Keratinocyte (primary cell): ENCODE measurements around the gene BMP7. TPM values are rescaled to one million over a fixed set of nuclear protein-coding genes. Genes with fewer than 3 reads are reported as not detected.

Experiments used
- DNase-seq: peaks from one replicate; pipeline ENCODE4 v3.0.0-alpha.2; 2011; ENCODE audit warnings: low read depth, missing footprints, low spot score
- FAIRE-seq: peaks from 2 replicates; lab custom pipeline; 2011; peaks lifted over from hg19 to GRCh38; lab: Jason Lieb, UNC
- H2AFZ ChIP-seq: 2 replicates; pipeline ENCODE4 v1.6.0; 2012; ENCODE audit warnings: low read length, control low read depth, inconsistent platforms; ENCODE audit not compliant: control insufficient read depth
- H3K27ac ChIP-seq: 2 replicates; pipeline ENCODE4 v1.5.1; 2011; ENCODE audit warnings: low read length; ENCODE audit not compliant: control insufficient read depth, insufficient read depth
- H3K27me3 ChIP-seq: 3 replicates; pipeline ENCODE4 v1.6.0; 2011; ENCODE audit warnings: low read length; ENCODE audit not compliant: control insufficient read depth, insufficient read depth; ENCODE audit errors: extremely low read depth
- H3K36me3 ChIP-seq, 2 experiments: 2 replicates in 1 of 2; 3 replicates in 1 of 2; pipeline ENCODE4 v1.5.1; 2011; ENCODE audit warnings: low read length in 2 of 2, mild to moderate bottlenecking in 1 of 2; ENCODE audit not compliant: control insufficient read depth in 2 of 2, insufficient read depth in 2 of 2; ENCODE audit errors: extremely low read depth in 1 of 2
- H3K4me1 ChIP-seq: 3 replicates; pipeline ENCODE4 v1.5.1; 2011; ENCODE audit warnings: low read length; ENCODE audit not compliant: control insufficient read depth, insufficient read depth; ENCODE audit errors: extremely low read depth
- H3K4me2 ChIP-seq: 3 replicates; pipeline ENCODE4 v1.6.0; 2011; ENCODE audit warnings: low read depth, low read length; ENCODE audit not compliant: control insufficient read depth, insufficient read depth; ENCODE audit errors: extremely low read depth
- H3K4me3 ChIP-seq, 3 experiments: fragments of 200-600 bp in 1 of 3; sonication (generic) in 1 of 3; 2 replicates in 2 of 3; 3 replicates in 1 of 3; pipeline ENCODE4 v1.5.1; 2011 to 2016; ENCODE audit warnings: low read length in 3 of 3, mild to moderate bottlenecking in 3 of 3, control low read depth in 2 of 3, inconsistent platforms in 1 of 3, low read depth in 1 of 3, mixed read lengths in 1 of 3, mixed run types in 1 of 3, moderate library complexity in 1 of 3; ENCODE audit not compliant: control insufficient read depth in 2 of 3, insufficient read depth in 2 of 3; ENCODE audit errors: extremely low read depth in 1 of 3
- H3K79me2 ChIP-seq: 2 replicates; pipeline ENCODE4 v1.6.0; 2012; ENCODE audit warnings: low read length; ENCODE audit not compliant: control insufficient read depth, insufficient read depth
- H3K9ac ChIP-seq: 3 replicates; pipeline ENCODE4 v1.6.0; 2011; ENCODE audit warnings: low read length; ENCODE audit not compliant: control insufficient read depth, insufficient read depth; ENCODE audit errors: extremely low read depth
- H3K9me1 ChIP-seq: 3 replicates; pipeline ENCODE4 v1.6.0; 2011; ENCODE audit warnings: low read length; ENCODE audit not compliant: control insufficient read depth, insufficient read depth; ENCODE audit errors: extremely low read depth
- H3K9me3 ChIP-seq: 2 replicates; pipeline ENCODE4 v1.5.1; 2012; ENCODE audit warnings: low read depth, low read length; ENCODE audit not compliant: control insufficient read depth
- H4K20me1 ChIP-seq: 3 replicates; pipeline ENCODE4 v1.6.0; 2011; ENCODE audit warnings: low read length; ENCODE audit not compliant: control insufficient read depth, insufficient read depth; ENCODE audit errors: extremely low read depth
- EZH2 ChIP-seq: IDR thresholded peaks from one replicate; pipeline ENCODE4 v1.6.1; 2012; ENCODE audit warnings: inconsistent platforms, mild to moderate bottlenecking, low read length, moderate library complexity
- dilution Hi-C: fragments of 300-500 bp; cut with MboI; formaldehyde crosslinking; loops from one replicate; pipeline ENCODE4 v1.7.0; 2020; ENCODE audit warnings: low sequenced_read_pairs; ENCODE audit not compliant: extremely low pct_ligation_motif_present
- polyA plus RNA-seq, 5 experiments: library from polyadenylated mRNA; depleted of rRNA in 3 of 5; stranded (reverse) in 3 of 5; stranded (forward) in 1 of 5; unstranded in 1 of 5; fragments of >200 nt; gene quantifications; 1 replicate in 1 of 5; 2 replicates in 3 of 5; 3 replicates in 1 of 5; pipeline versions ENCODE4 v1.2.1 to v1.2.3, GENCODE V29; 2011 to 2012; ENCODE audit warnings: missing spikeins in 2 of 5, low read depth in 1 of 5, low replicate concordance in 1 of 5
- TF ChIP-seq, protein P1 (sequence below), 3 experiments: IDR thresholded peaks in 1 of 3; conservative IDR thresholded peaks in 1 of 3; optimal IDR thresholded peaks in 1 of 3; 2 replicates in 2 of 3; 3 replicates in 1 of 3; pipeline versions ENCODE3 to v1.5.1; 2011; ENCODE audit warnings: low read length in 3 of 3, mild to moderate bottlenecking in 3 of 3, moderate library complexity in 2 of 3, control low read depth in 1 of 3, inconsistent platforms in 1 of 3; ENCODE audit not compliant: insufficient read depth in 2 of 3; ENCODE audit errors: extremely low read depth in 1 of 3

Gene BMP7
- polyA plus RNA-seq, 1 donor (not counting 4 experiments of a cell fraction or from before 2014, with no cell fraction given), result 0.29 TPM

DNA sequence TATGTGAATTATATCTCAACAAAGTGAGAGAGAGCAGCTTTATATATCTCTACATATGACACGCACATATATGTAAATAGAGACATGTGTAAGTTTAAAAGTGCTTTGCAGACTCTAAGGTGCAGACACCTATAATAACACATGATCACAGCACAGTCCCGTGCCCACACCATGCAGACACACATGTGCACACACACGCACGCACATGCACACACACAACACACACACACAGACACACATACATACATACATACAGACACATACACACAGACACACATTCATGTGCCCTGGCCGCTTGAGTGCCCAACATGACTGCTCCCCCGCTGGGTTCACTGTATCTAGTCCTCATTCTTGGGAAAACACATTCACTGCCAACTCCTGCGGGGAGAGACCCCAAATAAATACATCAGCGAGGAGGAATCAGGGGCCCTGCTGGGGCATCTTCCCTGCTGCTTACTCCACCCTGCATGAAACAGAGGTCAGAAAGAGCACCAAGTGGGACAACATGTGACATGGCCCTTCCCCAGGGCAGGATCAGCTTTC is 121.3 kb downstream of the BMP7 start:
- Histone ChIP-seq H3K79me2 (no peaks in the 10 kb centered on the region), H3K4me1 (no peaks in the 10 kb centered on the region), H3K9me1 (no peaks in the 10 kb centered on the region), H3K36me3 (no peaks in the 10 kb centered on the region), H3K4me3 (no peak overlapping the region), H3K27ac (no peak overlapping the region), H3K27me3 (peaks cover 42% of the 10 kb centered on the region), H3K4me2 (no peak overlapping the region), H3K9me3 (no peaks in the 10 kb centered on the region), H3K9ac (no peak overlapping the region), H4K20me1 (no peaks in the 10 kb centered on the region), H2AFZ (no peak overlapping the region)
- TF ChIP-seq, protein P1, sequence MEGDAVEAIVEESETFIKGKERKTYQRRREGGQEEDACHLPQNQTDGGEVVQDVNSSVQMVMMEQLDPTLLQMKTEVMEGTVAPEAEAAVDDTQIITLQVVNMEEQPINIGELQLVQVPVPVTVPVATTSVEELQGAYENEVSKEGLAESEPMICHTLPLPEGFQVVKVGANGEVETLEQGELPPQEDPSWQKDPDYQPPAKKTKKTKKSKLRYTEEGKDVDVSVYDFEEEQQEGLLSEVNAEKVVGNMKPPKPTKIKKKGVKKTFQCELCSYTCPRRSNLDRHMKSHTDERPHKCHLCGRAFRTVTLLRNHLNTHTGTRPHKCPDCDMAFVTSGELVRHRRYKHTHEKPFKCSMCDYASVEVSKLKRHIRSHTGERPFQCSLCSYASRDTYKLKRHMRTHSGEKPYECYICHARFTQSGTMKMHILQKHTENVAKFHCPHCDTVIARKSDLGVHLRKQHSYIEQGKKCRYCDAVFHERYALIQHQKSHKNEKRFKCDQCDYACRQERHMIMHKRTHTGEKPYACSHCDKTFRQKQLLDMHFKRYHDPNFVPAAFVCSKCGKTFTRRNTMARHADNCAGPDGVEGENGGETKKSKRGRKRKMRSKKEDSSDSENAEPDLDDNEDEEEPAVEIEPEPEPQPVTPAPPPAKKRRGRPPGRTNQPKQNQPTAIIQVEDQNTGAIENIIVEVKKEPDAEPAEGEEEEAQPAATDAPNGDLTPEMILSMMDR (optimal IDR thresholded peaks at IDR 0.05 in 1 of 3, IDR thresholded peaks at IDR 0.05 in 1 of 3, conservative IDR thresholded peaks at IDR 0.05 in 1 of 3; ENCODE audit: extremely low read depth in 1 of 3, insufficient read depth in 2 of 3, low read length in 3 of 3), result no peak
- TF ChIP-seq EZH2, result no peak
- dilution Hi-C loops, result no loop called here
- no peak for DNase-seq
- no peak for FAIRE-seq

DNA sequence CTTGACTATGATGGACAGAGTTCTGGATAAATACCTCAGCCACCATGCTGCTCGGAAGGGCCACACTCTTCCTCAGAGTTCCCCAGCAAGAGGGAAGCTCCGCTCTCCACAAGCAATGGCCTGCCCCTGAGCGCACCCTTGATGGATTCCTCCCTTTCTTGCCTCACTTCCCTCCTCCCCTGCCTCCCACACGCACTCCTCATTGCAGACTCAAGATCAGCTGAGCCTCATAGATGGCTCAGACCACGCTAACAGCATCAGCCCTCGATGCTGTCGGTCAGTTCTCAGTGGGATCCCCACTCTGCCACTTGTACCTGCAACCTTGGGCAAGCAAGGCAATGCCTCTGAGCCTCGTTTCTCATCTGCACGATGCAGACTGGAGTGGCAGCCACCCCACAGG is 123.3 kb downstream of the BMP7 start:
- TF ChIP-seq, protein P1 (optimal IDR thresholded peaks at IDR 0.05 in 1 of 3, IDR thresholded peaks at IDR 0.05 in 1 of 3, conservative IDR thresholded peaks at IDR 0.05 in 1 of 3; ENCODE audit: extremely low read depth in 1 of 3, insufficient read depth in 2 of 3, low read length in 3 of 3), result no peak
- no peak for TF ChIP-seq EZH2
- H2AFZ ChIP-seq, result no peak overlapping the region
- H3K27ac ChIP-seq, result no peak overlapping the region
- FAIRE-seq, result no peak
- no peak overlapping the region for H3K4me2 ChIP-seq
- no peaks in the 10 kb centered on the region for H3K9me1 ChIP-seq
- no peaks in the 10 kb centered on the region for H3K36me3 ChIP-seq
- H3K9me3 ChIP-seq, result no peaks in the 10 kb centered on the region
- peaks cover 23% of the 10 kb centered on the region for H3K27me3 ChIP-seq
- no peak overlapping the region for H3K9ac ChIP-seq
- H4K20me1 ChIP-seq, result no peaks in the 10 kb centered on the region
- no peak overlapping the region for H3K4me3 ChIP-seq
- dilution Hi-C loops, result no loop called here
- H3K79me2 ChIP-seq, result no peaks in the 10 kb centered on the region
- no peaks in the 10 kb centered on the region for H3K4me1 ChIP-seq
- DNase-seq, result no peak
